Measurements from ENCODE around the gene KIF2A. TPM values are rescaled to one million over a fixed set of nuclear protein-coding genes. Genes with fewer than 3 reads are reported as not detected.

The KIF2A gene
- total and polyA plus RNA-seq, 2 of the 4 experiments (the other 2 are of a cell fraction) = 23.6 to 37.3 TPM

- TF ChIP-seq, protein P1, sequence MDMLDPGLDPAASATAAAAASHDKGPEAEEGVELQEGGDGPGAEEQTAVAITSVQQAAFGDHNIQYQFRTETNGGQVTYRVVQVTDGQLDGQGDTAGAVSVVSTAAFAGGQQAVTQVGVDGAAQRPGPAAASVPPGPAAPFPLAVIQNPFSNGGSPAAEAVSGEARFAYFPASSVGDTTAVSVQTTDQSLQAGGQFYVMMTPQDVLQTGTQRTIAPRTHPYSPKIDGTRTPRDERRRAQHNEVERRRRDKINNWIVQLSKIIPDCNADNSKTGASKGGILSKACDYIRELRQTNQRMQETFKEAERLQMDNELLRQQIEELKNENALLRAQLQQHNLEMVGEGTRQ (IDR thresholded peaks at IDR 0.05; ENCODE audit: low read depth, low read length) = peak; percentile 67
- TF ChIP-seq POLR2A (IDR thresholded peaks at IDR 0.05; ENCODE audit: low read depth, low read length) (peak; percentile 36; the same call in 1 of the 2 replicates), RAD21 (IDR thresholded peaks at IDR 0.05; ENCODE audit: low read length) (no peak), MXI1 (IDR thresholded peaks at IDR 0.05; ENCODE audit: borderline replicate concordance, low read depth, low read length) (peak; percentile 65), FOS (IDR thresholded peaks at IDR 0.05; ENCODE audit: low read depth, low read length) (no peak)
Observed at GRCh38 chr5:62305715-62306322, at the start of gene KIF2A (continued).

DNA sequence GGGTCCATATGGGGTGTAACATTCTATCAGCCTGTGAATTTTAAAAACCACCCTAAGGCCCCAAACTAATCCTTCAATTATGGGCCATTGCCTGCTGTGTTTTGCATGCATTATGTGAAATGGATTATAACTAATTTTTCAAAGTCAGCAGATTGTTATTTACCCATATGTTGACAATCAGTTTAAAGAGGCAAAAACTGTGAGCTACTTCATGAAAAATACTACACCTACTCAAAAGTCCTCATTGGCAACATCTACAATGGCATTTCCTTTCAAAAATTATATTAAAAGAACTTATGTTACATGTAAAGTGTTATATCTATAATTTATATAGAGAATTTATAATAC lies 49.0 kb upstream of the KIF2A start:
- no peak overlapping the region for H2BK5ac ChIP-seq (ENCODE audit: low read depth, low read length, poor library complexity, severe bottlenecking)
- no peaks in the 10 kb centered on the region for H3K4me1 ChIP-seq (ENCODE audit: control insufficient read depth, insufficient read depth, low read length)
- CTCF ChIA-PET = no interaction called here
- H3K18ac ChIP-seq (ENCODE audit: low read depth, low read length) = no peak overlapping the region
- no peak overlapping the region for H2AK5ac ChIP-seq (ENCODE audit: low read depth, low read length)
- H3K27me3 ChIP-seq (ENCODE audit: control insufficient read depth, insufficient read depth, low read length) = 0 out of 2 replicates have a peak, but pooled peaks cover 1% of the 10 kb centered on the region
- no peak overlapping the region for H3K4me3 ChIP-seq (ENCODE audit: insufficient read depth, low read depth, low read length)
- no peak overlapping the region for H3K9ac ChIP-seq (ENCODE audit: low read depth, low read length)
- intact Hi-C loops (cut with micrococcal nuclease) (no loop called here), dilution Hi-C loops (cut with HindIII; ENCODE audit: low sequenced_read_pairs, unreplicated experiment) (no loop called here), in situ Hi-C loops (cut with MboI; ENCODE audit: low sequenced_read_pairs) (no loop called here)
- no peak overlapping the region for H3K4me2 ChIP-seq (ENCODE audit: low read depth, low read length)
- no peak overlapping the region for H2AFZ ChIP-seq (replicated peaks; ENCODE audit: low read length, poor library complexity)
- ATAC-seq (ENCODE audit: low read depth) (no peak), DNase-seq (no peak)
- POLR2A ChIA-PET (ENCODE audit: unreplicated experiment) = no interaction called here
- no peak overlapping the region for H3K23ac ChIP-seq (ENCODE audit: low read depth, low read length)
- H3K56ac ChIP-seq (ENCODE audit: extremely low read depth, insufficient read depth, low read length) = no peak overlapping the region
- no peak overlapping the region for H3K14ac ChIP-seq (replicated peaks; ENCODE audit: low read depth, low read length)
- no peak overlapping the region for H2AK9ac ChIP-seq (replicated peaks; ENCODE audit: low read depth, low read length, poor library complexity)
- no peak overlapping the region for H3K4ac ChIP-seq (ENCODE audit: low read depth, low read length)
- no peak overlapping the region for H4K8ac ChIP-seq (ENCODE audit: low read depth in 2 of 2, low read length in 2 of 2)
- no peak overlapping the region for H4K5ac ChIP-seq (ENCODE audit: low read depth, low read length)
- H2BK120ac ChIP-seq (ENCODE audit: low read depth, low read length) = no peak overlapping the region
- H3K9me3 ChIP-seq (ENCODE audit: control insufficient read depth, insufficient read depth, low read length) = no peaks in the 10 kb centered on the region
- H4K91ac ChIP-seq (ENCODE audit: insufficient read depth, low read depth, low read length) = no peak overlapping the region
- no peak overlapping the region for H2BK20ac ChIP-seq (ENCODE audit: low read depth, low read length)
- no peaks in the 10 kb centered on the region for H3K36me3 ChIP-seq (ENCODE audit: control insufficient read depth, insufficient read depth, low read length)
- BruUV-seq (replicated peaks) = no TSS peak
- H3K27ac ChIP-seq (ENCODE audit: insufficient read depth, low read length) = no peak overlapping the region
- H3K9me1 ChIP-seq (ENCODE audit: insufficient read depth, low read length) = no peaks in the 10 kb centered on the region
- no peak for TF ChIP-seq NFE2L2 (IDR thresholded peaks at IDR 0.05; ENCODE audit: low read depth, low read length)
- TF ChIP-seq FOS (IDR thresholded peaks at IDR 0.05; ENCODE audit: low read depth, low read length) = no peak
- peak; percentile 29; the same call in 1 of the 2 replicates for TF ChIP-seq MAFK (IDR thresholded peaks at IDR 0.05; ENCODE audit: low read depth, low read length)
- TF ChIP-seq CHD1 (IDR thresholded peaks at IDR 0.05; ENCODE audit: low read depth, low read length) = no peak
- no peak for TF ChIP-seq BHLHE40 (IDR thresholded peaks at IDR 0.05; ENCODE audit: low read depth, low read length)
- no peak for TF ChIP-seq RFX5 (IDR thresholded peaks at IDR 0.05; ENCODE audit: low read depth, low read length)
- H4K20me1 ChIP-seq (ENCODE audit: insufficient read depth, low read length) = no peaks in the 10 kb centered on the region
- H2BK15ac ChIP-seq (ENCODE audit: low read depth, low read length) = no peak overlapping the region
- H3K79me1 ChIP-seq (ENCODE audit: low read depth in 1 of 2, low read length in 2 of 2) = no peaks in the 10 kb centered on the region

Data from IMR-90 (cell line).